GM18861 (cell line): ENCODE measurements around the gene ARID1B.
"Not testable (repeated sequence)": the region's sequence is repeated elsewhere in the genome, so short reads cannot be mapped to it uniquely, and the experiment has no call there.

Experiments used
- ATAC-seq: cut with Tn5 transposase; IDR thresholded peaks from one replicate; pipeline ENCODE4 v1.9.1; 2021; ENCODE audit not compliant: unreplicated experiment

Gene ARID1B

GRCh38 chr6:157038610-157039009 lies 261.4 kb downstream of the ARID1B start:
- no peak for ATAC-seq

GRCh38 chr6:157039639-157040038 lies 262.5 kb downstream of the ARID1B start:
- ATAC-seq: not testable (repeated sequence)

GRCh38 chr6:157040191-157040590 lies 263.0 kb downstream of the ARID1B start:
- ATAC-seq: no peak

GRCh38 chr6:157045831-157046454 lies 268.8 kb downstream of the ARID1B start:
- no peak for ATAC-seq

- ATAC-seq: no peak
Measured at GRCh38 chr6:157046776-157047175, 269.6 kb downstream of the ARID1B start.

GRCh38 chr6:157047328-157047727 lies 270.1 kb downstream of the ARID1B start:
- no peak for ATAC-seq

- ATAC-seq: no peak
Measured at GRCh38 chr6:157047951-157048350, 270.8 kb downstream of the ARID1B start.

GRCh38 chr6:157049133-157049532 lies 272.0 kb downstream of the ARID1B start:
- no peak for ATAC-seq

GRCh38 chr6:157050537-157051265 lies 273.5 kb downstream of the ARID1B start:
- no peak for ATAC-seq

GRCh38 chr6:157054531-157054979 lies 277.4 kb downstream of the ARID1B start:
- peak; percentile 70 for ATAC-seq

GRCh38 chr6:157055863-157056262 lies 278.7 kb downstream of the ARID1B start:
- no peak for ATAC-seq

- ATAC-seq: no peak
Measured at GRCh38 chr6:157056275-157056674, 279.1 kb downstream of the ARID1B start.

GRCh38 chr6:157058574-157058973 lies 281.4 kb downstream of the ARID1B start:
- ATAC-seq: no peak

GRCh38 chr6:157059781-157060180 lies 282.6 kb downstream of the ARID1B start:
- no peak for ATAC-seq

GRCh38 chr6:157060440-157060952 lies 283.3 kb downstream of the ARID1B start:
- ATAC-seq: no peak

GRCh38 chr6:157061770-157062594 lies 284.8 kb downstream of the ARID1B start:
- no peak for ATAC-seq

GRCh38 chr6:157063176-157063905 lies 286.2 kb downstream of the ARID1B start:
- no peak for ATAC-seq

- no peak for ATAC-seq
Measured at GRCh38 chr6:157063923-157064322, 286.7 kb downstream of the ARID1B start.

- ATAC-seq: no peak
Measured at GRCh38 chr6:157064502-157064901, 287.3 kb downstream of the ARID1B start.

- ATAC-seq: no peak
Measured at GRCh38 chr6:157065366-157065765, 288.2 kb downstream of the ARID1B start.
